ENCODE measurements around the gene PDE7B.

DNA sequence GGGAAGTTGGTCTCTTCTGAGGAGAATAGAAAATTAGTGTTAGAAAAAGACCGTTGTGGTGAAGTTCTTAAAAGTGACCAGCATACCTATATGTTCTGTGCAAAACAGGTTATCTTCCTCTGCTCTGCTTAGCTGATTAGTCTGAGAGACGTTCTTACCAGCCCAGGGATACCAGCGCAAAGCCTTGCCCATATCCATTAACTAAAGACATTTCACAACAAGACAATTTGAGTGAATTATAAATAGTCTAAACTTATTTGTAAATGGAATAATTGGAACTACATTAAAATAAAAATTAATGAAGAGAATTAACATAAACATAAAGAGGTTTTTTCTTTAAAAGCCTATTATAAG, 144.0 kb downstream of the PDE7B start:
- TF ChIP-seq, protein P1, sequence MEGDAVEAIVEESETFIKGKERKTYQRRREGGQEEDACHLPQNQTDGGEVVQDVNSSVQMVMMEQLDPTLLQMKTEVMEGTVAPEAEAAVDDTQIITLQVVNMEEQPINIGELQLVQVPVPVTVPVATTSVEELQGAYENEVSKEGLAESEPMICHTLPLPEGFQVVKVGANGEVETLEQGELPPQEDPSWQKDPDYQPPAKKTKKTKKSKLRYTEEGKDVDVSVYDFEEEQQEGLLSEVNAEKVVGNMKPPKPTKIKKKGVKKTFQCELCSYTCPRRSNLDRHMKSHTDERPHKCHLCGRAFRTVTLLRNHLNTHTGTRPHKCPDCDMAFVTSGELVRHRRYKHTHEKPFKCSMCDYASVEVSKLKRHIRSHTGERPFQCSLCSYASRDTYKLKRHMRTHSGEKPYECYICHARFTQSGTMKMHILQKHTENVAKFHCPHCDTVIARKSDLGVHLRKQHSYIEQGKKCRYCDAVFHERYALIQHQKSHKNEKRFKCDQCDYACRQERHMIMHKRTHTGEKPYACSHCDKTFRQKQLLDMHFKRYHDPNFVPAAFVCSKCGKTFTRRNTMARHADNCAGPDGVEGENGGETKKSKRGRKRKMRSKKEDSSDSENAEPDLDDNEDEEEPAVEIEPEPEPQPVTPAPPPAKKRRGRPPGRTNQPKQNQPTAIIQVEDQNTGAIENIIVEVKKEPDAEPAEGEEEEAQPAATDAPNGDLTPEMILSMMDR (IDR thresholded peaks at IDR 0.05): no peak
- TF ChIP-seq POLR2AphosphoS5 (IDR thresholded peaks at IDR 0.05): no peak
- no peak for TF ChIP-seq POLR2A (IDR thresholded peaks at IDR 0.05)
